GM20000 (cell line): ENCODE measurements around the gene KBTBD13.

Experiments
- DNase-seq: peaks from one replicate; pipeline ENCODE4 v3.0.0; 2012; ENCODE audit warnings: low spot score
- TF ChIP-seq, protein P1 (sequence below): IDR thresholded peaks from 2 replicates; pipeline ENCODE4 v1.5.1; 2012; ENCODE audit warnings: mild to moderate bottlenecking, control low read depth; ENCODE audit errors: extremely low read depth, missing control alignments

KBTBD13 gene

DNA sequence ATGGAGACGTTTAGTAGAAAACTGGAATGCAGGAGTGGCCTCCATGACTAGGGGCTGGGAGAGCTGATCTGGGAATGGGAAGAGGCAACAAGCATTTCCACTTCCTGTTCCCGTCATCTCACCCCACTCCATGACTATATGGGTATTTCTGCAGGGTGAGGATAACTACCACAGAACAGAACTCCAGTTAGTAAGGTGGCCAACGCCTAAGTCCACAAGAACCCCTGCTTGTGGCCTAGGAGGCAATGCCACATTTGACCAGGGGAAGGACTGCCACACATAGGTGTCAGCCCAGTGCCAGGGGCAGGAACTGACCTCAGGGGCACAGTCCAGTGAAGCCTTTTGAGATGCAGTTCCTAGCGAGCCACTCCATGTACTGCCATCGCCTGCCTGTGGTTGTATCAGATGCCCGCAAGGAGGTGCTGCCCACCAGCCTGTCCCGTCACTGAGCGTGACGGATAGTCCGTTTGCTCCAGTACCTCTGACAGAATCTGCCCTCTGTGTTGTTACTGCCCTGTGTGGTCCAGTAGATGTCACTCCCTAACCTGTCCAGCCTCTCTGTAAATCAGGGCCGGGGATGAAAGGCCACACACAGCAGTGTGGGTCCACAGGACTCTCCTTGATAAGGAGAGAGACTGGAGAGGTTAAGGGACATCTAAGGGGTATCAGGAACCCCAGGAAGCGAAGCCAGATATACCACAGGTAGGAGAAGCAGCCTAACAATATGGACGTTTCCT lies 43.6 kb upstream of the KBTBD13 start:
- TF ChIP-seq, protein P1, sequence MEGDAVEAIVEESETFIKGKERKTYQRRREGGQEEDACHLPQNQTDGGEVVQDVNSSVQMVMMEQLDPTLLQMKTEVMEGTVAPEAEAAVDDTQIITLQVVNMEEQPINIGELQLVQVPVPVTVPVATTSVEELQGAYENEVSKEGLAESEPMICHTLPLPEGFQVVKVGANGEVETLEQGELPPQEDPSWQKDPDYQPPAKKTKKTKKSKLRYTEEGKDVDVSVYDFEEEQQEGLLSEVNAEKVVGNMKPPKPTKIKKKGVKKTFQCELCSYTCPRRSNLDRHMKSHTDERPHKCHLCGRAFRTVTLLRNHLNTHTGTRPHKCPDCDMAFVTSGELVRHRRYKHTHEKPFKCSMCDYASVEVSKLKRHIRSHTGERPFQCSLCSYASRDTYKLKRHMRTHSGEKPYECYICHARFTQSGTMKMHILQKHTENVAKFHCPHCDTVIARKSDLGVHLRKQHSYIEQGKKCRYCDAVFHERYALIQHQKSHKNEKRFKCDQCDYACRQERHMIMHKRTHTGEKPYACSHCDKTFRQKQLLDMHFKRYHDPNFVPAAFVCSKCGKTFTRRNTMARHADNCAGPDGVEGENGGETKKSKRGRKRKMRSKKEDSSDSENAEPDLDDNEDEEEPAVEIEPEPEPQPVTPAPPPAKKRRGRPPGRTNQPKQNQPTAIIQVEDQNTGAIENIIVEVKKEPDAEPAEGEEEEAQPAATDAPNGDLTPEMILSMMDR, result peak; percentile 39
- DNase-seq, result no peak

GRCh38 chr15:65033659-65034269 lies 42.8 kb upstream of the KBTBD13 start:
- DNase-seq, result no peak
- TF ChIP-seq, protein P1, result peak; percentile 55

DNA sequence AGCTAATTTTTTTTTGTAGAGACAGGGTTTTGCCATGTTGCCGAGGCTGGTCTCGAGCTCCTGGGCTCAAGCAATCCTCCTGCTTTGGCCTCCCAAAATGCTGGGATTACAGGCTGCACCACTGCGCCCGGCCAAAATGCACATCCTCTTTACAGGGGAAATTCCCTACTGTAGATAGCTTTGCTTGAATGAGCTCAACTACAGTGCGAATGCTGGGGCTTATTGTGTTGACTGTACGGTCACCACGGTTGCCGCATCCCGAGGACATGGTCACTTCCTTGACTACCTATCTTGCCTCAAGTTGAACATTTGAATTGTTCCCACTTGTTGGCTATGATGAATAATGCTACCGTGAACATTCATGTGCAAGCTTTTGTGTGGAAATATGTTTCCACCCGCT lies 41.8 kb upstream of the KBTBD13 start:
- TF ChIP-seq, protein P1, result no peak
- no peak for DNase-seq

- TF ChIP-seq, protein P1, result no peak
- DNase-seq, result no peak
Measured at GRCh38 chr15:65037309-65037708, 39.2 kb upstream of the KBTBD13 start.

- TF ChIP-seq, protein P1, result no peak
- no peak for DNase-seq
Measured at GRCh38 chr15:65038428-65038827, 38.1 kb upstream of the KBTBD13 start.

GRCh38 chr15:65038836-65039235 lies 37.7 kb upstream of the KBTBD13 start:
- TF ChIP-seq, protein P1, result no peak
- DNase-seq, result no peak

- DNase-seq, result no peak
- TF ChIP-seq, protein P1, result no peak
Measured at GRCh38 chr15:65040461-65040860, 36.1 kb upstream of the KBTBD13 start.
